CD1c-positive myeloid dendritic cell (primary cell): ENCODE results near the gene PTPA.
"Not testable (repeated sequence)": the region's sequence is repeated elsewhere in the genome, so short reads cannot be mapped to it uniquely, and the experiment has no call there.

ENCODE experiments used
- DNase-seq: peaks from one replicate; pipeline ENCODE4 v3.0.0-alpha.2; 2016; ENCODE audit errors: extremely low spot score

PTPA gene

GRCh38 chr9:129154866-129155477, 43.8 kb downstream of the PTPA start:
- DNase-seq = no peak

DNA sequence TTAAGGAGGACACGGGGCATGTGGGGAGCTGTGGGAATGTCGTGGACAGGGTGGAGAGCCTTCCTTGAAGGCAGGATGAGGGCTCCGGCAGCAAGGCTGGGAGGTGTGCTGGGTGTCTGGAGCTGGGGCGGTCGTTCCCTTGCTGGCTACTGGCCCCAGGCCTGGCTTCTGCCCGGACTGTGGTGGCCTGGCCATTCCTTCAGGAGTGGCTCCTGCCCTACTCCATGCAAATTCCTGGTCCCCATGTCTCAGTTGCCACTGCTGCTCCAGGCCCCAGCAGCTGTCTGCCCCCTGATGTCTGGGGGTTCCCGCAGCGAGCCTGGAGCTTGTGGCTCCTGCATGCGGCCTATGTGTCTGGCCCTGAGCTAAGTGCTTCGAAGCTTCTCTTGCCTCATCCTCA, 44.9 kb downstream of the PTPA start:
- no peak for DNase-seq

DNA sequence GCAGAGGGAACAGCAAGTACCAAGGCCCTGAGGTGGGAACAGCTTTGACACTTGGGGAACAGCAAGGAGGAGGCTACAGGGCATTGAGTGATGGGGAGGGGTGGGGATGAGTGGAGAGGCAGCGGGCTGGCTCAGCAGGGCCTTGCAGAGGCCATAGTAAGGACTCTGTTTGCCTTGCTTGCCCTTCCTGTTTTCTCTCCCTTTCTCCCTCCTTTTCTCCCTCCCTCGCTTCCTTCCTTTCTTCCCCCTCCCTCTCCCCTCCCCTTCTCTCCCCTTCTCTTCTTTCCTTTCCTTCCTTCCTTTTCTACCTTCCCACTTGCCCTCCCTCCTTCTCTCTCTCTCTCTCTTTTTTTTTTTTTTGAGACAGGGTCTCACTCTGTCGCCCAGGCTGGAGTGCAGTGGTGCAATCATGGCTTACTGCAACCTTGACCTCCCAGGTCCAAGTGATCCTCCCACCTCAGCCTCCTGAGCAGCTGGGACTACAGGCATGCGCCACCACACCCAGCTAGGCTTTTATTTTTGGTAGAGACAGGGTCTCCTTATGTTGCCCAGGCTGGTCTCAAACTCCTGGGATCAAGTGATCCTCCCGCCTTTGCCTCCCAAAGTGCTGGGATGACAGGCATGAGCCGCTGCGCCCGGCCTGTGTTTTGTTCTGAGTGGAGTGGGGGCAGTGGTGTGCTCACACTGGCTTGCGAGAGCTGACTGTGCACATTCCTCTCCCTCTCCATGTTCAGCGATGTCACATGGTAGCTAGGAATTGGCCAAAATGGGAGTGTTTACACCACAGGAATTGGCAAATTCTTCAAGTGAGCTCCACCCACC, 49.7 kb downstream of the PTPA start:
- DNase-seq = no peak

GRCh38 chr9:129161534-129161837, 50.3 kb downstream of the PTPA start:
- no peak for DNase-seq

DNA sequence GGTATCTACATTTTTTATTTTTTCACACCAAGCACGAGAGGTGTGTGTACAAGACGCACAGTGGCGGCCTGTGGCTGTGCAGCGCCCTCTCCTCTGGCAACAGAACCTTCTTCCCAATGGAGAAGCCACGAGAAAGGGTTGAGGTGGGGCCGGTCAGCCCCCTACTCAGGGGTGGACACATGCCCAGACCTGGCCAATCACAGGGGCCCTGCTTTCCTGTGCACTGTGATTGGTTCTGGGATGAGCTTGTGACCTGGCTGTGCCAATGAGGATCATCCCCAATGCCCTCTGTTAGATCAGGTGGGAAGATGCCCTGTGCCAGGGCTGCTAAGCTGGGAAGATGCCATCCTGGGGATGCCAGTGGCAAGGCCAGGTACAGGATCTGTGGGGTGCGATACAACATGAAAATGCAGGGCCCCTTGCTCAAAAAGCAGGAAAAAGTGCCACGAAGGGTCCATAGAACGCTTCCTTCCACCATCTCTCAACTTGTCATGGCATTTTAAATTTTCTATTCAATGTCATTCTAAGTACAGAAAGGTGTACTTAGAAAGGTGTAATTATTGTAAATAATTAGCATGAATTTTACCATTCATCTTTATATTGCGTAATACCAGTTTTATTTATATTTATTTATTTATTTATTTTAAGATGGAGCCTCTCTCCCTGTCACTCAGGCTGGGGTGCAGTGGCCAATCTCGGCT, 51.4 kb downstream of the PTPA start:
- no peak for DNase-seq

- DNase-seq = not testable (repeated sequence)
Observed at GRCh38 chr9:129163198-129163670, 52.0 kb downstream of the PTPA start.

GRCh38 chr9:129163753-129164152, 52.5 kb downstream of the PTPA start:
- DNase-seq = no peak

GRCh38 chr9:129164246-129164930, 53.2 kb downstream of the PTPA start:
- peak; percentile 50 for DNase-seq

DNA sequence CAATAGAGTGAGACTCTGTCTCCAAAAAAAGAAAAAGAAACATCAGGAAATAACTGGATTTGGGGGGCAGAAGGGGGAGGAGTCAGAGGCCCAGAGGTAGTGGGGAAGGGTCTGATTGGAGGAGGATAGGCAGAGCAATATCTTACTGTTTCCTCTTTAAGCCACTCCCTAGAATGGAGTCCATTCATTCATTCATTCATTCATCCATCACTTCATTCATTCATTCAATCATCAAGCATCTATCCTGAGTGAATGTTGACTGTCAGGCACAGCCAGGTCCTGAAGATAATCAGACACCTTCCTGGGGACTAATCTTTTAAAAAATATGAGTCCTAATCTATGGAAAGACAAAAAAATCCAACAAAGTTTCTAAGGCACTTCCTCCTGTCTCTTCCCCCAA, 54.0 kb downstream of the PTPA start:
- no peak for DNase-seq

DNA sequence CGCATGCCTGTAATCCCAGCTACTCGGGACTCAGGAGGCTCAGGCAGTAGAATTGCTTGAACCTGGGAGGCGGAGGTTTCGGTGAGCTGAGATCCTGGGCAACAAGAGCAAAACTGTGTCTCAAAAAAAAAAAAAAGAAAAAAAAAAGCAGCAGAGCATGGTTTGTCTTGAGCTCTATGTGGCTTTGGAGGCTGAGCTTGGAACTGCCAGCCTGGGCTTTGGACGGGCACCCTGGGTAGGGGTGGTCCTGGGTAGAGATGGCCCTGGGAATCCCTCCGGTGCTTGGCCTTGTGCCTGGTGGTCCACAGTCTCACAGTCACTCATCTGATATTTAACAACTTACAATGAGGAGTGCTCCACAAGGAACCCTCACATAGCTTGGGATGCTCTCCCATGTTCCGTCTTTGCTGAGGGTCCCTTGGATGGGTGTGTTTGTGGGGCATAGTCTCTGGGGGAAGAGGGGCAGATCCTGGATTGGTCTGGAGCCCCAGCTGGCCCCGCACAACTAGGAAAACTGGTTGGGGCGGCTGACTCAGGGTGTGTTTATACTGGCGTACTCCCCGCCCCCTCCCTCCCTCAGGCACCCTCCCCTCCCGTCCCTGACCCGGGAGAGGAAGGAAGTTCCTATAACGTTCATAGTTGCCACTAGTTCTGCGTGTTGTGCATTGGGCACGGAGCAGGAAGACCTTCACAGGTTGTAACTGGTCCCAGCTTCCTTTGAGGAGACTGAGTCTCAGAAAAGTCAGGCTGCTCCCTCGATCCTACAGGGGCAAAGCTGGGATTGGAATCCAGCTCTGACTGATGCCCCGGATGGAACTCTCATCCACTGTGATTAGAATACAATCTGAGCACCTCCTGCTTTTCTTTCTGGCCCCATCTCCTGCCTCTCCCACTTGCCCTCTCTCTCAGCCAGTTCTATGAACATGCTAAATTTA, 55.7 kb downstream of the PTPA start:
- peak; percentile 75 for DNase-seq

- peak; percentile 21 for DNase-seq
Observed at GRCh38 chr9:129170229-129170628, 59.0 kb downstream of the PTPA start.

GRCh38 chr9:129171993-129172751, 61.0 kb downstream of the PTPA start:
- no peak for DNase-seq

GRCh38 chr9:129172816-129173215, 61.6 kb downstream of the PTPA start:
- DNase-seq = no peak

DNA sequence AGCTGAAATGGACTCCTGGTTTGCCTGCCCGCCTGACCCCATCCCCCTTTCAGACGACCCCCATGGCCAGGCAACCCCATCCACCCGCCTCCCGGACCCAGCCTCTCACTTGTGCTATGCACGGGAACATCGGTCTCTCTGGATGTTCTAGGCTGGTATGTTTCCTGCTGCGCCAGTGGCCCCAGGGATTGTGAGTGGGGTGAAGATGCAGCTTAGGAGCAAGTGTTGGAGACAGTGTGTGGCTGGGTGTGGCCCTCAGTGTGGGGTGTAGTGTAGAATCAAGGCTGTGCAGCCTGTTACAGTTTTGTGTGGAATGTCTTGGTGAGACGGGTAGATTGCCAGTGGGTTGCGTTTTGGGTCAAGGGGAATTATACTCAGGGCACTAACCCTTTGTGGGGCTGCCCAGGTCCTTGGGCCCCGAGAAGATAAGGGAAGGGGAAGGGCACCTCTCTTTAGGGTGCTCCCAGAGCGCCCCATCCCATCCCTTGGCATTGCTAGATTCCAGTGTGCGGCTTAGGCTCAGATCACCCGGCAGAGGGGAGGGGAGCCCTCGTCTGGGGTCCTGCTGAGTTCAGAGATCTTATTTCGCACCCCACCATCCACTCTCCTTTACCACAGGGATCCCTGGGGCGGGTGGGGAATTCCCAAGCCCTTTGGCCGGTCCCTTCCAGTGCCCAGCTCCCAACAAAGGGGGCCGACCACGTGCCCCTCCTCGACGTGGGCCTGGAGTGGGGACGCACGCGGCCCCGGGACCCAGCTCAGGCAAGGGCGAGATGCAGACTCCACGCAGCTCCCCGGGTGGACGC, 62.3 kb downstream of the PTPA start:
- DNase-seq = no peak

DNA sequence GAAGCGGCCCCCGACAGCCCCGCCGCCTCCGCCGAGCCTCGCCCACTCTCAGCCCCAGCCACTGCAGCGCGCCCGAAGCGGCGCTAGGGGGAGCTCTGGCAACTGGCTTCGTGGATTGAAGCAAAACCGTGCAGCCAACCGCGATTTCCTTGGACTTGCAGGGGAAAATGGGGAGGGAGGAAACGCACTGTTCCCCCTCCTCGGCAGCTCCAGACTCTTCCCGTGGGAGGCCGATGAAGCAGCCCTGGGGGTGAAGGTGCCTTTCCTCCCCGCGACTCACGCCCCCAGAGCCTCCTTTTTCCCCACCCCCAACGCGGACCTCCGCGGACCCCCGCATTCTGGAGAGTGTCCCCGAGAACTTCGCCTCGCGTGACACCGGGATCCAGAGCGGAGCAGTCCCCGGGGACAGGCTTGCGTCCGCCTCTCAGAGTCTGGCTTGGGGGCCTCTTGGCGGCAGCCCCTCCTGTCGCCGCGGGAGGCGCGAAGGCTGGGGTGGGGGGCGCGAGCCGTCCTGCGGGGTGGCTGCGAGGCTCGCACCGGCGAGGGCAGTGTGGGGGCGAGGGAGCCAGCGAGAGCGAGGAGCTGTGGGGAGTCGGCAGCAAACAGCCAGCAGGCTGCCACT, 63.0 kb downstream of the PTPA start:
- peak; percentile 92 for DNase-seq

GRCh38 chr9:129174724-129175514, 63.7 kb downstream of the PTPA start:
- peak; percentile 60 for DNase-seq

DNA sequence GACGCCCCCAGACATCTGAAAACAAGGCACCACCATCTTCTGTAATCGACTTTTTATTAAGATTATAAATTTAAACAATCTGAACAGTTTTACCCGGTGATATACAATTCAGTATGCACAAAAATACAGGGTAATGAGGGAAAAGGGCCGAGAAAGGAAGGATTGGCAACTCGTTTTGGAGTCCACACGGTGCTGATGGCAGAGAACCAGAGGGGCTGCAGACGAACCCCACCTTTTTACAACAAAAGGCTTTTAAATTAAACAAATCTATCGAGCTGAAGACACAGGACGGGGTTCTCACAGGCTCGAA, 64.3 kb downstream of the PTPA start:
- DNase-seq = no peak

DNA sequence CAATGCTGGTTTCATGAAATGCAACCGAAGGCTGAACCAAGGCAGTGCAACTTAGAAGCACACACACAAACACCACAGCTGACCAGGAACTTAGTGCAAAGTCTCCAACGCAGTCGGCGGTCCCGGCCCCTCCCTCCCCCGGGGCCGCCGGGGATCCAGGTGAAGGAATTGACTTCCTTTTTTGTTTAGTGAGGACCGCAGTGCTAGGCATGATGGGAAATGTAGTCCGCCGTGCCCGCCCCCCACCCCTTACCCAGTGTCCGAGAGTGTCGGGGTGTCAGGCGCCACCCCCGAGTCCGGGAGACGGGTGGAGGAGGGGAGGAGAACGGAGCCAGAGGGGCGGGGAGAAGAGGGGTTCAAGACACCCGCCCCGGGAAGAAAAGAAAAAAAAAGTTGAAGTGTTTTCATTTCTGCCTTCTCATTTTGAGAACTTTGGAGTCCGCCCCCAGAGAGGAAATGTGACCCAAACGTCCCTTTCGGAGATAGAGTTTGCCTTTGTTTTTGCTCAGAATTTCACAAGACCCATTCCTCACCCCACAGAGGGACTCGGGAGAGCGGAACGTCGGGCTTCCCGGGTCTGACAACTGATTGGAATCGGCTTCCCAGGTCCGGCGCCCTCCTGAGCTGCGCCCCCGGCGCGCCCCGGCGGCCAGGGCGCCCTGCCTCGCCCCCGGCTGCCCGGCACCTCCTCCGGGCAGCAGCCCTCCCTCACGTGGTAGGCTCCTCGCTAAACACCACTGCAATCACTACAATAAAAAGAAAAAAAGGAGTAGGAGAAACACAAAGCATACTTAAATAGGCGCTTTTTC, 64.8 kb downstream of the PTPA start:
- DNase-seq = peak; percentile 97
